Stimulated activated CD4-positive, alpha-beta T cell treated with anti-CD3 and anti-CD28 coated beads, Interleukin-15, amount 100 ng/mL, for 1 hour (primary cell): ENCODE data around the gene ARL6IP4.
A peak's percentile ranks its signal among the peaks of the same experiment; 100 is the strongest.

ENCODE experiments used
- DNase-seq, 2 donors: peaks; one replicate each; pipeline ENCODE4 v3.0.0-alpha.2; 2020; ENCODE audit warnings: low read depth in 1 of 2, low spot score in 1 of 2

The ARL6IP4 gene

GRCh38 chr12:122958198-122958888 is 22.1 kb upstream of the ARL6IP4 start:
- no peak for DNase-seq

- no peak for DNase-seq
Observed at GRCh38 chr12:122959566-122960192, 20.8 kb upstream of the ARL6IP4 start.

GRCh38 chr12:122960193-122960569 is 20.3 kb upstream of the ARL6IP4 start:
- DNase-seq = no peak

- DNase-seq = no peak
Observed at GRCh38 chr12:122961531-122962329, 18.8 kb upstream of the ARL6IP4 start.

- DNase-seq = no peak
Observed at GRCh38 chr12:122963941-122964265, 16.6 kb upstream of the ARL6IP4 start.

GRCh38 chr12:122964439-122965257 is 15.8 kb upstream of the ARL6IP4 start:
- no peak for DNase-seq

- no peak for DNase-seq
Observed at GRCh38 chr12:122965321-122965751, 15.1 kb upstream of the ARL6IP4 start.

GRCh38 chr12:122965851-122966742 is 14.4 kb upstream of the ARL6IP4 start, which contains the start of gene ABCB9:
Gene ABCB9, minus strand, starts transcription at chr12:122966463. Its CDS starts 6,228 bp downstream, at chr12:122960235.
- peak; percentile 90 to 93 for DNase-seq

GRCh38 chr12:122966743-122967550 is 13.5 kb upstream of the ARL6IP4 start:
- DNase-seq = no peak

GRCh38 chr12:122968104-122968503 is 12.4 kb upstream of the ARL6IP4 start:
- no peak for DNase-seq

- DNase-seq = no peak
Observed at GRCh38 chr12:122969676-122970075, 10.8 kb upstream of the ARL6IP4 start.

- peak; percentile 97 to 98 for DNase-seq
Observed at GRCh38 chr12:122974274-122974891, 6.1 kb upstream of the ARL6IP4 start.

- peak; percentile 82 to 88 for DNase-seq
Observed at GRCh38 chr12:122974892-122975789, 5.3 kb upstream of the ARL6IP4 start, which contains the start of gene OGFOD2. Gene OGFOD2, plus strand, starts transcription at chr12:122975244. Its CDS starts 8 bp downstream, at chr12:122975252.

GRCh38 chr12:122975790-122976647 is 4.5 kb upstream of the ARL6IP4 start:
- no peak for DNase-seq

- no peak for DNase-seq
Observed at GRCh38 chr12:122976648-122976975, 3.9 kb upstream of the ARL6IP4 start.

- no peak for DNase-seq
Observed at GRCh38 chr12:122977153-122977552, 3.3 kb upstream of the ARL6IP4 start.
